B cell (primary cell): ENCODE data around the gene ANP32A. TPM values are rescaled to one million over a fixed set of nuclear protein-coding genes. Genes with fewer than 3 reads are reported as not detected.
A peak's percentile ranks its signal among the peaks of the same experiment; 100 is the strongest.

Experiments
- ATAC-seq: fragments of 200-7000 bp; cut with Tn5 transposase; one replicate; pipeline ENCODE4 v1.10.0; 2021; ENCODE audit warnings: low read depth, mild to moderate bottlenecking, moderate number of reproducible peaks, moderate library complexity
- CTCF ChIA-PET: fragments of 350-600 bp; sonication (Branson Sonifier 250); formaldehyde crosslinking; loops from one replicate; lab custom pipeline; 2021; ENCODE audit warnings: antibody characterized with exemption, inconsistent platforms; lab: Charles Lee
- POLR2A ChIA-PET: fragments of 350-600 bp; sonication (Branson Sonifier 250); formaldehyde crosslinking; loops from one replicate; lab custom pipeline; 2021; ENCODE audit warnings: antibody characterized with exemption; lab: Charles Lee
- DNase-seq: peaks from one replicate; pipeline ENCODE4 v3.0.0; 2013
- H2AFZ ChIP-seq: 2 replicates; pipeline ENCODE4 v1.6.1; 2012; ENCODE audit warnings: mild to moderate bottlenecking, low read depth, low read length; ENCODE audit not compliant: insufficient read depth, poor library complexity, severe bottlenecking
- H3K27ac ChIP-seq, 2 donors: 1 replicate in 1 of 2; 2 replicates in 1 of 2; pipeline ENCODE4 v1.5.1; 2012 to 2013; ENCODE audit warnings: low read length in 2 of 2, mild to moderate bottlenecking in 2 of 2, moderate library complexity in 1 of 2
- H3K27me3 ChIP-seq, 4 experiments: fragments of 200-600 bp in 1 of 4; sonication (generic) in 1 of 4; replicated peaks in 1 of 4; 1 replicate in 2 of 4; 2 replicates in 2 of 4; pipeline versions ENCODE4 v1.6.1 to v1.7.0; 2013 to 2016; ENCODE audit warnings: low read length in 3 of 4, mild to moderate bottlenecking in 2 of 4, mixed read lengths in 1 of 4, moderate library complexity in 1 of 4; ENCODE audit not compliant: insufficient read depth in 4 of 4, control insufficient read depth in 3 of 4; ENCODE audit errors: control extremely low read depth in 1 of 4
- H3K36me3 ChIP-seq, 2 experiments: replicated peaks in 1 of 2; 1 replicate in 1 of 2; 2 replicates in 1 of 2; pipeline versions ENCODE4 v1.6.1 to v1.7.1; 2013; ENCODE audit warnings: low read length in 1 of 2; ENCODE audit not compliant: insufficient read depth in 2 of 2, control insufficient read depth in 1 of 2; ENCODE audit errors: control extremely low read depth in 1 of 2, extremely low read depth in 1 of 2
- H3K4me1 ChIP-seq, 2 donors: fragments of 200-600 bp in 1 of 2; sonication (generic) in 1 of 2; 1 replicate in 1 of 2; 2 replicates in 1 of 2; pipeline versions ENCODE4 v1.5.1 to v1.6.1; 2013 to 2017; ENCODE audit warnings: low read length in 2 of 2; ENCODE audit not compliant: control insufficient read depth in 2 of 2, insufficient read depth in 2 of 2
- H3K4me2 ChIP-seq: replicated peaks from 2 replicates; pipeline ENCODE3; 2012; ENCODE audit warnings: mild to moderate bottlenecking, low read depth, low read length; ENCODE audit not compliant: poor library complexity, severe bottlenecking
- H3K4me3 ChIP-seq, 5 experiments: fragments of 200-600 bp in 1 of 5; sonication (generic) in 1 of 5; 1 replicate in 3 of 5; 2 replicates in 2 of 5; pipeline versions ENCODE4 v1.5.1 to v1.7.0; 2011 to 2016; ENCODE audit warnings: low read length in 4 of 5, mild to moderate bottlenecking in 4 of 5, low read depth in 2 of 5, control low read depth in 1 of 5, moderate library complexity in 1 of 5; ENCODE audit not compliant: insufficient read depth in 1 of 5; ENCODE audit errors: control extremely low read depth in 1 of 5, extremely low read depth in 1 of 5
- H3K79me2 ChIP-seq: fragments of 200-600 bp; sonication (generic); one replicate; pipeline ENCODE4 v1.6.0; 2016; ENCODE audit warnings: low read length; ENCODE audit not compliant: control insufficient read depth, insufficient read depth
- H3K9ac ChIP-seq: fragments of 200-600 bp; sonication (generic); 2 replicates; pipeline ENCODE4 v1.6.1; 2017; ENCODE audit warnings: mild to moderate bottlenecking, low read length, moderate library complexity
- H3K9me3 ChIP-seq, 3 donors: one replicate each; pipeline versions ENCODE4 v1.6.1 to v1.7.1; 2013; ENCODE audit warnings: low read length in 2 of 3; ENCODE audit not compliant: control insufficient read depth in 2 of 3, insufficient read depth in 1 of 3; ENCODE audit errors: control extremely low read depth in 1 of 3
- H4K20me1 ChIP-seq: 2 replicates; pipeline ENCODE4 v1.6.0; 2012; ENCODE audit warnings: mild to moderate bottlenecking, low read length; ENCODE audit not compliant: insufficient read depth, control insufficient read depth, poor library complexity, severe bottlenecking
- H3K27ac Mint-ChIP-seq: one replicate; pipeline ENCODE4 v1.8.0; 2021; ENCODE audit warnings: mixed read lengths
- H3K27me3 Mint-ChIP-seq: one replicate; pipeline ENCODE4 v1.8.0; 2021; ENCODE audit warnings: mixed read lengths
- H3K4me1 Mint-ChIP-seq: one replicate; pipeline ENCODE4 v1.8.0; 2021; ENCODE audit warnings: mixed read lengths
- H3K4me3 Mint-ChIP-seq: one replicate; pipeline ENCODE4 v1.8.0; 2021; ENCODE audit warnings: mixed read lengths
- H3K9me3 Mint-ChIP-seq: one replicate; pipeline ENCODE4 v1.8.0; 2022; ENCODE audit warnings: mixed read lengths; ENCODE audit not compliant: insufficient read depth
- EZH2 ChIP-seq: IDR thresholded peaks from 2 replicates; pipeline ENCODE4 v1.6.1; 2012; ENCODE audit warnings: borderline replicate concordance, low read depth, mild to moderate bottlenecking, moderate library complexity, low read length; ENCODE audit not compliant: insufficient read depth, poor library complexity, severe bottlenecking
- WGBS: methylation state at CpG from one replicate; pipeline ENCODE4 v1.1.5; 2013; ENCODE audit warnings: missing lambda C conversion rate; ENCODE audit not compliant: insufficient coverage; 5-methylcytosine and 5-hydroxymethylcytosine counted together
- intact Hi-C: fragments of 100-400 bp; cut with micrococcal nuclease; formaldehyde crosslinking; loops from one replicate; pipeline ENCODE4 v1.10.0; 2022
- polyA plus RNA-seq: library from polyadenylated mRNA; depleted of rRNA; stranded (reverse); fragments of >200 nt; gene quantifications from 2 replicates; pipeline ENCODE4 v1.2.3, GENCODE V29; 2012
- total RNA-seq, 2 donors: library from RNA; stranded (reverse); fragments of 120-200 nt in 1 of 2; gene quantifications; 1 replicate in 1 of 2; 2 replicates in 1 of 2; pipeline versions ENCODE4 v1.2.3 to v1.2.4, GENCODE V29; 2013 to 2022
- TF ChIP-seq, protein P1 (sequence below): fragments of 200-600 bp; IDR thresholded peaks from one replicate; pipeline ENCODE4 v1.8.0; 2022; ENCODE audit warnings: antibody characterized with exemption, mild to moderate bottlenecking

Gene ANP32A
- total and polyA plus RNA-seq, 2 donors (not counting 1 experiment from before 2014, with no cell fraction given): 26.4 to 163 TPM

DNA sequence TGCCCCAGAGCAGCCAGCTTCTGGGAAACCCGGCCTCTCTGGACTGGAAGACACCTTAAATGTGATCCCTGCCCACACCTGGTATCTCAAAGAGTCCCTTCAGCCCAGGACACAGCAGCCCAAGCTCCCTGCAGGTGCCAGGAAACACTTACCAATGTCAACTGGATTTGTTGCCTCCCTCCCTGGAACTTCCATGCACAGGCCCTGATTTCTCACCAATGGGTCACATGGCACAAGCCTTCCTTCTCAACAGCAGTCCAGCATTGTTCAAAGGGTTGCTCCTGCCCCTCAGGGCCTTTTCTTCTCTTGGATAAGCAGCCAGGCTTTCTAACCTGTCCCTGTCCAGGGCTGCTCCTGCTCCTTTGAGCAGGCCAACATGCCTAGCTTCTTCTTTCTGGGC is 31.6 kb downstream of the ANP32A start:
- H3K27ac ChIP-seq: peak overlapping the region in 1 of 2 donors; percentile 10
- Mint-ChIP-seq H3K4me1 (peaks cover 61% of the 10 kb centered on the region), H3K9me3 (no peaks in the 10 kb centered on the region), H3K27ac (peak overlapping the region; percentile 59), H3K27me3 (no peaks in the 10 kb centered on the region), H3K4me3 (no peak overlapping the region)
- TF ChIP-seq EZH2: no peak
- TF ChIP-seq, protein P1, sequence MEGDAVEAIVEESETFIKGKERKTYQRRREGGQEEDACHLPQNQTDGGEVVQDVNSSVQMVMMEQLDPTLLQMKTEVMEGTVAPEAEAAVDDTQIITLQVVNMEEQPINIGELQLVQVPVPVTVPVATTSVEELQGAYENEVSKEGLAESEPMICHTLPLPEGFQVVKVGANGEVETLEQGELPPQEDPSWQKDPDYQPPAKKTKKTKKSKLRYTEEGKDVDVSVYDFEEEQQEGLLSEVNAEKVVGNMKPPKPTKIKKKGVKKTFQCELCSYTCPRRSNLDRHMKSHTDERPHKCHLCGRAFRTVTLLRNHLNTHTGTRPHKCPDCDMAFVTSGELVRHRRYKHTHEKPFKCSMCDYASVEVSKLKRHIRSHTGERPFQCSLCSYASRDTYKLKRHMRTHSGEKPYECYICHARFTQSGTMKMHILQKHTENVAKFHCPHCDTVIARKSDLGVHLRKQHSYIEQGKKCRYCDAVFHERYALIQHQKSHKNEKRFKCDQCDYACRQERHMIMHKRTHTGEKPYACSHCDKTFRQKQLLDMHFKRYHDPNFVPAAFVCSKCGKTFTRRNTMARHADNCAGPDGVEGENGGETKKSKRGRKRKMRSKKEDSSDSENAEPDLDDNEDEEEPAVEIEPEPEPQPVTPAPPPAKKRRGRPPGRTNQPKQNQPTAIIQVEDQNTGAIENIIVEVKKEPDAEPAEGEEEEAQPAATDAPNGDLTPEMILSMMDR: no peak
- intact Hi-C loops: no loop called here
- no peak overlapping the region for H3K9ac ChIP-seq
- H2AFZ ChIP-seq: no peak overlapping the region
- peaks cover 8 to 52% of the 10 kb centered on the region in 2 experiments for H3K36me3 ChIP-seq
- ATAC-seq: no peak
- no peak overlapping the region for H3K4me3 ChIP-seq
- no peaks in the 10 kb centered on the region for H3K27me3 ChIP-seq
- H3K4me2 ChIP-seq: peak overlapping the region; percentile 56
- peaks cover 99% of the 10 kb centered on the region for H4K20me1 ChIP-seq
- peaks cover 92% of the 10 kb centered on the region for H3K79me2 ChIP-seq
- CTCF ChIA-PET: interaction anchor here (1.2 to 2.2 kb wide), 4 partner anchors 40 to 239 kb away, joined by 3 to 10 read pairs (median 4); no protein-coding TSS in a partner anchor
- peaks cover 58 to 64% of the 10 kb centered on the region in 2 donors for H3K4me1 ChIP-seq
- POLR2A ChIA-PET: interaction anchor here (0.7 kb wide), 1 partner anchor 30 kb away, joined by 3 read pairs; no protein-coding TSS in a partner anchor
- WGBS: 100% methylated on average over 1 of the region's 1 CpG
- DNase-seq: no peak
- no peaks in the 10 kb centered on the region for H3K9me3 ChIP-seq

DNA sequence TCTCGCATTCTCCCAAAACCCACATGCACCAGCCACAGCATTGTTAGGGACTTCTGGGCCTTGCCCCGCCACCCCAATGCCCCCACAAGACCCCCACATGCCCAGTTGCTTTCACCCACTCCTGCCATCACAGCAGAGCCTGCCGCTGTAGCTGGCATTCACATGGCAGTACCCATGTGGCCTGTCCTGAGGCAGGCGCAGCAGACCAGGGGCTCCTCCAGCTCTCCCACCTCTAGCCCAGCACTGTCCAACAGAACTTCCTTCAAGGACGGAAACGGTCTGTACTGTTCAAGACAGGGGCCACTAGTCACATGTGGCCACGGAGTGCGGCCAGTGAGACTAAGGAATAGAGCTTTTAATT is 32.5 kb downstream of the ANP32A start:
- CTCF ChIA-PET: interaction anchor here (0.5 to 2.2 kb wide), 5 partner anchors 41 to 238 kb away, joined by 3 to 10 read pairs (median 6); no protein-coding TSS in a partner anchor
- no peaks in the 10 kb centered on the region for H3K27me3 Mint-ChIP-seq
- no peak overlapping the region for H3K27ac Mint-ChIP-seq
- intact Hi-C loops: no loop called here
- H3K36me3 ChIP-seq: peaks cover 8 to 59% of the 10 kb centered on the region in 2 experiments
- H3K9me3 Mint-ChIP-seq: no peaks in the 10 kb centered on the region
- H3K79me2 ChIP-seq: peaks cover 87% of the 10 kb centered on the region
- H3K4me1 ChIP-seq: peaks cover 56 to 60% of the 10 kb centered on the region in 2 donors
- POLR2A ChIA-PET: interaction anchor here (0.6 to 0.7 kb wide), 3 partner anchors 23 to 179 kb away, joined by 3 to 5 read pairs (median 4); no protein-coding TSS in a partner anchor
- H3K27ac ChIP-seq: peak overlapping the region in 1 of 2 donors; percentile 43
- DNase-seq: no peak
- H3K9ac ChIP-seq: no peak overlapping the region
- no peak for ATAC-seq
- no peak overlapping the region for H3K4me2 ChIP-seq
- TF ChIP-seq EZH2: no peak
- TF ChIP-seq, protein P1: no peak
- H3K4me3 Mint-ChIP-seq: no peak overlapping the region
- peaks cover 62% of the 10 kb centered on the region for H3K4me1 Mint-ChIP-seq
- WGBS: 82% methylated on average over 4 of the region's 8 CpGs
- no peak overlapping the region for H2AFZ ChIP-seq
- no peak overlapping the region for H3K4me3 ChIP-seq
- no peaks in the 10 kb centered on the region for H3K27me3 ChIP-seq
- peaks cover 99% of the 10 kb centered on the region for H4K20me1 ChIP-seq
- H3K9me3 ChIP-seq: no peaks in the 10 kb centered on the region
